NCI-H2081 (cell line): ENCODE data around the gene ZBTB33.

ENCODE experiments used
- DNase-seq, 2 experiments: peaks; one replicate each; lab custom pipeline; 2025; lab: John Stamatoyannopoulos, UW

ZBTB33 gene, protein sequence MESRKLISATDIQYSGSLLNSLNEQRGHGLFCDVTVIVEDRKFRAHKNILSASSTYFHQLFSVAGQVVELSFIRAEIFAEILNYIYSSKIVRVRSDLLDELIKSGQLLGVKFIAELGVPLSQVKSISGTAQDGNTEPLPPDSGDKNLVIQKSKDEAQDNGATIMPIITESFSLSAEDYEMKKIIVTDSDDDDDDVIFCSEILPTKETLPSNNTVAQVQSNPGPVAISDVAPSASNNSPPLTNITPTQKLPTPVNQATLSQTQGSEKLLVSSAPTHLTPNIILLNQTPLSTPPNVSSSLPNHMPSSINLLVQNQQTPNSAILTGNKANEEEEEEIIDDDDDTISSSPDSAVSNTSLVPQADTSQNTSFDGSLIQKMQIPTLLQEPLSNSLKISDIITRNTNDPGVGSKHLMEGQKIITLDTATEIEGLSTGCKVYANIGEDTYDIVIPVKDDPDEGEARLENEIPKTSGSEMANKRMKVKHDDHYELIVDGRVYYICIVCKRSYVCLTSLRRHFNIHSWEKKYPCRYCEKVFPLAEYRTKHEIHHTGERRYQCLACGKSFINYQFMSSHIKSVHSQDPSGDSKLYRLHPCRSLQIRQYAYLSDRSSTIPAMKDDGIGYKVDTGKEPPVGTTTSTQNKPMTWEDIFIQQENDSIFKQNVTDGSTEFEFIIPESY

DNA sequence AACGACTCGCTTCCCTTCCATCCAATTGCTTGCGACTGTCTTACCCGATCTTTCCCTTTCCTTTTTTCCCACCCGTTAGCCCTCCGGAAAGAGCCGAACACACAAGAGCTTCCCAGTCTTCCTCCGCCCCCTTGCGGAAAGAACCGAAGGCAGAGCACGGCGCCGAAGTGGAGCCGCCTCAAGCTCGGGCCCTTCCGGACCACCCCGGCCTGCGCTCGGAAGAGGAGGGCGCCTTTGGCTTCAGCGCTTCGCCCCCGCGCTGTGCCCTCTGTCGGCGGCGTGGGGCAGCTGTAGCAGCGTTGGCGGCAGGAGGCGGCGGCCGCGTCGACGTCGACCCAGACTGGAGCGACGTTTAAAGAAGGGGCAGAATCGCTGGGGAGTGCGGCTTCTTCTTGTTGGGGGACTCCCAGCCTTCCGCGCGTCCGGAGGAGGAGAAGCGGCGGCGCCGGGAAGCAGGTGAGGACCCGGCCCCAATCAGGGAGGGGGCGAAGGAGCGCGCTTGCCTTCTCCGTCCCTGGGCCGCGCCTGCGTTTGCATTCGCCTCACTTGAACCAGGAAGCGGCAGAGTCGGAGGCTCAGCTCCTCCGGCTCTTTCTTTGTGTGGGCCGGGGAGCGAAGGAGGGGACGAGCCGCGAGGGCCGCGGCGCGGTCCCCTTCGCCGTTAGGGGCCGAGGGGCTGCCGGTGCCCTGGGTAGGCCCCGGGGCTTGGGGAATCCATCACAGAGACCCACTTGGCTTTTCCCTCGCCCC lies at the start of gene ZBTB33:
TSS of gene ZBTB33 (plus strand) at position 291 of the 750 bp plus-strand sequence. CDS start 2,604 bp downstream, outside the sequence.
- DNase-seq, result peak; percentile 96 to 97

DNA sequence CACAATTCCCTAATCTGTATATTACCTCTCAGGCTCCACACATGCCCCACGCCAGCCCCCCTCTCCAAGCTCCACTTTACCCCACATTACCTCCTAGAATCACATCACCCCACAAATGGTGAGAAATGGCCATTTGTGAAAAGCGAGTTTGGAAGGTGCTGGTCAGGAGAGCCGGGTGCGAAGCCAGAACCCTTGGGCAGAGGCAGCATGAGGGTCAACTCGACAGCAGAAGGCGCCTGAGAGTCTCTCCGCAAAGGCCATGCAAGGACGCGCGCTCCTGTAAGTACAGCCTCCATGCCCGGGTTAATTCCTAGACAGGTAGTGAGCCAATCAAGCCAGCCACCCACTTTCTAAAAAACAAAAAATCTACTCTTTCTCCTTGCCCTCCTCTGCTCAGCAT lies 49.8 kb upstream of the ZBTB33 start:
- no peak for DNase-seq

DNA sequence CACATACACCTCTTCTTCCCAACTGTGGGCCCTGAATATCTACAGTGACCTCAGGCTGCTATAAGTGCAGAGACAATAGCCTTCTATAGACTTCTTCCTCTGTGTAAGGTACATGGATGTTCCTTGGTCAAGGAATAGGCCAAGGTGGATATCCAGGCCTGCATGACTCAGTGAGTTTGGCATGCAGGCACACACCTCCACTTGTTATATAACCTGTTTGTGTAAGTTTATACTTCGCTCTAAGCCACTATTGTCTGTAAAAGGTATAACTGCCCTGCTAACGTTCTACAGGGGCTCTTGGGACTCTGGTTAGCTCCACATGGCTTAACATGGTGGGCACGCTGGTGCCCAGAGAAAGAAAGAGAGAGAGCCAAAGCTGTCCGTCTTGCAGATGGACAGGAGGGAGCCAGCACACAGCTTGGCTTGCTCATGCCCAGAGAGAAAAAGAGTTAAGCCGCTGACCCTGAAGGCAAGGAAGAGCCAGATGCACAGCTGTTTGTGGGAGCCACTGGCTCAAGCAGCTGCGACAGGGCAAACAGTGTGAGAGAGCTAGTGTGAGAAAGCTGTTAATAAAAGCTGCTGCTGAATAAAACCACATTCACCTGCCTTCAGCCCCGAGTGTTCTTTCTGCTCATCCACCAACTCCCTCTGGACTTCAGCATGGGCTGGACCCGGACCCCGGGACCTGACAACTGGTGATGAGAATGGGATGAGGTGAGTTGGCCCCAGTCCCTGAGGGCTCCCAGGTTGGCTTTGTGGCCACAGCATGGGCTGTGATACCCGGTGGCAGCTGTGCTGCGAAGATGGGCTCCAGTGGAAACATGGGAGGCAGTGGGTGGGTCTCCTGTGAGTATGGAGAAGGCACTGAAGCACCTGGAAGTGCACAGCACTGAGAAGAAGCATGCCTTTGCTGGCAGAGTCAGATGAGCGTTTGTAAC lies 44.5 kb upstream of the ZBTB33 start:
- DNase-seq, result no peak

DNA sequence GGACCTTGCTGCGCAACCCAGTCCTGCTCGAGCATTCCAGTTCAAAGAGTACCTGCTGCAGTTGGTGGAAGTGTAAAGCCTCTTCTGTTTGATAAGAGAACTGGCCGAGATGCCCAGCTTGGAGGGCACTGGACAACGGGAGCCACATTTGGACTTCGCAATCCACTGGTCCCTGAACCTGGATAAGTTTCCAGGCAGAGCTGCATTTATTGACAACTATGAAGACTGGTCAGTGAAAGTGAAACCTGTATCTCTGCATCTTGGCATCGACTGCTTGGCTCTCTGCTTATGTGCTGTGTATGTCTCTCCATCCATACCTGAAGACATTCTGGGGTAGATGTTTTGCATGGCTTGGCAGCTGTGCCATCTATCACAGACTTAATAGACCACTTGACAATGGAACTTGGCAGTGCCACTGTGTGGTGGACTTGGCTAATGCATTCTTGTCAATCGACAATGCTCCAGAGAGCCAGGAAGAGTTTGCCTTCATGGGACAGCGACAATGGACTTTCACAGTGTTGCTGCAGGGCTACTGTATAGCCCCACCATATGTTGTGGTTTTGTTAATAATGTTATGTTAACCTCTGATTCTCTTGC lies 43.5 kb upstream of the ZBTB33 start:
- DNase-seq, result peak in 1 of 2 experiments; percentile 22

DNA sequence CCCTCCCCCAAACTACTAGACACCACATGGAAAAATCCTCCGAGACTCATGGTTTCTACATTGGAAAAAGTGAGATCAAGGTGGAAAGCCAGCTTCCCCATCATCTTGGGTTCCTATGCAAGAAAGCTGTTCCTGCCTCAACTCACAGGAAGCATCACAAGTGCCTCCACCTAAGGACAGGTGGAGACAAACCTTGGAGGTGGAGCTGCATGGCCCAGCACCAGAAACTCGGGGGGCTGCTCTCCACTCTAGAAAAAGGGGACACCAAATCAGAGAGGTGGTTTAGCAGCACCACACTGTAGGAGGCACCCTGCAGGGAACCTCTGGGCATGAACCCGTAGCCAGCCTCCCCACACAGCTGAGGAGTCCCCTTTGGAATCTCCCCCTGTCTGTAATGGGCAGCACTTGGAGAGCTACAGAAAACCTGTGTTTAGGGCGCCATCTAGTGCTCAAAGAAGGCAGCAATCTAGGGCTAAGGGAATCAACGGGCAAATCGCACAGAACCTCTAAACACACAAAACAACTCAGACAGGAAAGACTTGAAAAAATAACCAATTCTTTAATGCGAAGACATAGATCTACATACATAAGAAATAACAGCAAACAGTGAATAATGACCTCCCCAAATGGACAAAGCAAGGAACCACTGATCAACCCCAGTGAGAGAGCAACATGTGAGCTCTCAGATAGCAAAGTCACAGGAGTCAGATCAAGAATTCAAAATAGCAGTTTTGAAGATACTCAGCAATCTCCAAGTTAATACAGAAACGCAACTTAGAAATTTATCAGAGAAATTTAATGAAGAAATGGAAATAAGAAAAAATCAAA lies 37.0 kb upstream of the ZBTB33 start:
- DNase-seq, result peak; percentile 70 to 75

DNA sequence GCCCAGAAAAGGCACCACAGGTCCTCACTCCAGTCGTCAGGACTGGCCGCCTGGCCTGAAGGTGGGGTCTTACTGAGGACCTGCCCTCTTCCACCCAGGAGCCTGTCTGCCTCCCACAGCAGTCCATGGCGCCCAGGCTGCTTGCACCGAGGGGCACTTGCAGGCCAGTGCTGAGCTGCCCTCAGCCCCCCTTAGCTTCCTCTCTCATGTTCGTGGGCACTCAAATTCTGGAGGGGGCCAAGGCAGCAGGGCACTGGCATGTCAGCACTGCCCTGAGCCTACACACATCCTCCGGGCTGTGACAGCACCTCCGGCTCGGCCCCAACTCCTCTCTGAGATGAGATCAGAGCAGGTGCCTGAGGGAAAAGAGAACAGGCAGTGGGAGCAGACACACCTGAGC lies 27.2 kb upstream of the ZBTB33 start:
- DNase-seq, result no peak

DNA sequence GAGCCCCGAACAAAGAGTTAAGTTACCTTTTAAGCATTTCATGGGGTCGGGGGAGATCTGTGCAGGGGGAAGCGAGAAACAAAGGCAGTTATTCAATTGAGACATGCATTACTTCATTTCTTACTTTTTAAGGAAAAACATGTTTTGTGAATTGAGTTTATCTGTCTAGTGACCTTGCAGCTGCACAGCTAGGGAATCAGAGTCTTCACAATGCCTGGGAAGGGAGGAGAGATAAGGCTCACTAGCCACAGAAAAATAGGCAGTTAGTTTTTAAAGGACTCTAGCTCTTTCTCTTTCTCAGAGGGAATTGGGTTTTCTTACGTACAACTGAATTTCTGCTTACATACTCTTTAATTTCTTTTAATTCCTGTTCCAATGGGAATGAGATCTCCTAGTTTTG lies 26.2 kb upstream of the ZBTB33 start:
- no peak for DNase-seq

DNA sequence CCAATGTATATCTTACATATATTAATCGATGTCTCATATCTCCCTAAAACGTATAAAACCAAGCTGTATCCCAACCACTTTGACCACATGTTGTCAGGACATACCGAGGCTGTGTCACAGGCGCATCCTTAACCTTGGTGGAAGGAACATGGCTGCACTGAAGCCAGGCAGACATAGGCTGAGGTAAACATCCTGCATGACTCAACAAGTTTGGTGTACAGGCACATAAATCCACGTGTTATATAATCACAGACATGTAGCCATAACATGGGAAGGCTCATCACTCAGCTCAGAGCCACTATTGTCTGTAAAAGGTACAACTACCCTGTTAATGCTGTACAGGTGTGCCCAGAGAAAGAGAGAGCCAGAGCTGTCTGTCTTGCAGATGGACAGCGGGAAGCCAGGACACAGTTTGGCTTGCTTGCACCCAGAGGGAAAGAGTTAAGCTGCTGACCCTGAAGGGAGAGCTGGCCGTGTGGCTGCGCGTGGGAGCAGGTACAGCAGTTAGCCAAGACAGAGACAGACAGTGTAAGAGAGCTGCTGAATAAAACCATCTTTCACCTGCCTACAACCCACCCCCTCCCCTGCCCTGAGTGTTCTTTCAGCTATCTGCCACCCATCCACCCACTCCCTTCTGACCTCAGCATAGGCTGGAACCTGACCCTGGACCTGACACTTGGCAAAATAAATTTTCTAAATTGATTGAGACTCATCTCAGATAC lies 22.3 kb upstream of the ZBTB33 start:
- DNase-seq, result no peak

DNA sequence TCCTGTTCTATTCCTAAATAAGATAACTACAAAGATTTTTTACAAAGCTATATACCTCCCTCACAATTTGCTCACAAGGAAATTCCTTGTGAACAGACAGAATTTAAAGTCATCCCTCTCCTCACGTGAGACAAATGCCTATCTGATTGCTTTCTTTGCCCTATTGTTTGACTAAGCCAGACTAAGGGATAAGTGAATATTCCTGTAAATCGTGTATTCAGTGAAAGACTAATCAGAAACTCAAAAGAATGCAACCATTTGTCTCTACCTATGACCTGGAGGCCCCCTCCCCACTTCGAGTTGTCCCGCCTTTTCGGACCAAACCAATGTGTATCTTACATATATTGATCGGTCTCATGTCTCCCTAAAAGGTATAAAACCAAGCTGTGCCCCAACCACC lies 15.3 kb upstream of the ZBTB33 start:
- DNase-seq, result no peak

DNA sequence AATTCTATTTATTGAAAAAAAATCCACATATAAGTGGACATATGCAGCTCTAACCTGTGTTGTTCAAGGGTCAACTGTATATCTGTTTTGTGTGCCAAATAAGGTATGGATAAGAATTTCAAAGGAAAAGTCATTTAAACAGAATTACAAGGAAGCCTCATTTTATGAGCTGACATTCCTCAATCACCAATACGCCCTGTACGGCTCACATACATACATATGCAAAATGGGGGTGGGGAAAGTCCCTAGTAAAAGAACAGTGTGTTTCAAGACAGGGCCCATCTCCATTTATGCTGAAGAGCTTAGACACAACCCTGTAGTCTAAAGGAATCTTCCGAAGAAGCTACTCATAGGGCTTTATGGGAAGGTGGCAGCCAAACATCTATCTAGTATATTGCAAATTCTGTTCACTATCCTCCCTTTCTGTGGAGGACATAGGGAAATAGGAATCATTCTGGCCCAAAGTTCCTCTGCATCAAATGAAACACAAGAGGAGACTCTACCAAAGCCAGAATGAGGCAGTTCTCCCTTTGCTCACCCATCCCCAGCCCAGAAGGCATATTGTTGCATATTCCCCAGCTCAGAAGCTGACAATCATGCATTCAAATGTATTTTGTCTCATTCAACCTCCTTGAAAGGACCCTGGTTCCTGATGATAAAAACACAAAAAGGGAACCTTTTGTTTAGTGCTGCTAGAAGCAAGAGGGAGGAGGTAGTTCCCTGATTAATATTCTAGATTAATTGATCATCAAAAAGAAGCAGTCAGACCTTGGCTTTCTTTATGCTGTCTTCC lies 13.7 kb upstream of the ZBTB33 start:
- DNase-seq, result no peak

DNA sequence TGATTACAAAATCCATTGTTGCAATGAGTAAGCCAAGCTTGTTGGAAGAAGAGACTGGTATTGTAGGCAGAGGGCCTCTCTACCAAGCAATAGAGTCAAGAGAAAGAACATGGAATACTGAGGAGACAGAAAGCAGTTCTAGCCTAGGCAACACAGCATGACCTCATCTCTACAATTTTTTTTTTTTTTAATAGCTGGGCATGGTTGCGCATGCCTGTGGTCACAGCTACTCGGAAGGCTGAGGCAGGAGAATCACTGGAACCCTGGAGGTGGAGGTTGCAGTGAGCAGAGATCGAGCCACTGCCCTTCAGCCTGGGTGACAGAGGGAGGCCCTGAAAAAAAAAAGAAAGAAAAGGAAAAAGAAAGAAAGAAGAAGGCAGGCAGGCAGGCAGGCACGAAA lies 11.7 kb upstream of the ZBTB33 start:
- no peak for DNase-seq

DNA sequence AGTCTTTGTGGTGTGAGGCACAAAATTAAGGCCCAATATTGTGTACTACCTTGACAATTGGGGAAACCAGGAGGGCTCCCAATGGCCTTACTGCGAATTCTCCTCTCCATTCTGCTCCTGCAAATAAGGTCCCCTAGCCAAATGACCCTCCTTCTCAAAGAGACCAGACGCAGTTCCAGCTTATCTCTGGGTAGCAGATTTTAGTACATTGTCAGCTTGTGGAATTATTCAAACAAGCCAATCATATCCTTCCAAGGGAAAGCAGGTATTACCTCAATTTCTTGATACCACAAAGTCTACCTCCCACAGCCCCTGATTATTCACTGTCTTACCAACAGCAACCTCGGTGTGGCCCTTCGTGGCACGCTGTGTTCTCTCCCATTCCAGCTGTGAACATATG lies 7.8 kb upstream of the ZBTB33 start:
- DNase-seq, result no peak

DNA sequence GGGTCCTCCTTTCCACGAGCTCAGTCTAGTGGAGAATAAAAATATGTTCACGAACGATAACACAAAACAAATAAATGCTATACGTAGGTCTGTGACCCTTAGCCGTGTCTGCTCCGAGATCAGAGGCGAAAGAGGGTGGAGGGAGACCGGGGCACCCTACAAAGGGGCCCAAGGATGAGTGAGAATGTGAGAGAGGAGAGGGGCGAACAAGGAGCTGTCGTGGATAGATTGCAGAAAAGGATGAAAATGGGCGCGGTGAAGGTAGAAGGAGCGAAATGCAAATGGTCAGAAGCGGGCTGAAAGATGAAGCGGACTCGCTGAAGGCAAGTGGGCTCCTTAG lies 6.2 kb upstream of the ZBTB33 start:
- DNase-seq, result no peak

DNA sequence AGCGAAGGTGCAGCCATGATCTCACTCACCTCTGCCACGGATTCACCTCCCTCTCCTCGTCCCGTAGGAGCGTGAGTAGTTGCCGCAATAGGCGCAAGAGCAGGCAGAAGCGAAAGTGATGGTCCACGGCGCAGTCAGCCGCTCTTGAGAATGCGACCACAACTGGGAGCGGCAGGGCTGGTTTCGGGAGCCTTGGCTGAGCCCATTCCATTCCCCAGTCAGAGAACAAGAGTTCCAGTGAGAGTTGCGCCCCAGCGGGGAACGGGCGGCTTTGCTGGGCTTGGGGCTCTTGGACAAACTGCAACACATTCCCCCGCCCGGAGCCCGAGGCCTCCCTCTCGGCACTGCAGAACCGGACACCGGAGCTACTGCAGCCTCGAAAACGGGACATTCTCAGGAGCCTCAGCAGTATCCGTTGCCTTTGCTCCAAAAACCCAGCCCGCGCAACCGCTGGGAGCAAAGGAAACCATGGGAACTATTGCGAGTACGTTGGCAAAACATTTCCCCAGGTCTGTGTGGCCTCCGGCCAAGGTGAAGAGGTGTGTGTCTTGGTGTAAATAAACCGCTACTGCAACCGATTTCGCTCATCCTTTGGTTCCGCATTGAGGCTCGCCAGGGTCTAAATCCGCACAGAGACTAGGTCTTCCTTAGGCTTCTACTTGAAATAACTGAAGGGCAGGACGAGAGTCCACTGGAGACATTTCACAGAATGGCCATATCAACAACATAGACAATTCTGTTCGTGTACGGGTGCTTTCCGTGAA lies 5.7 kb upstream of the ZBTB33 start:
- DNase-seq, result peak; percentile 83 to 93

DNA sequence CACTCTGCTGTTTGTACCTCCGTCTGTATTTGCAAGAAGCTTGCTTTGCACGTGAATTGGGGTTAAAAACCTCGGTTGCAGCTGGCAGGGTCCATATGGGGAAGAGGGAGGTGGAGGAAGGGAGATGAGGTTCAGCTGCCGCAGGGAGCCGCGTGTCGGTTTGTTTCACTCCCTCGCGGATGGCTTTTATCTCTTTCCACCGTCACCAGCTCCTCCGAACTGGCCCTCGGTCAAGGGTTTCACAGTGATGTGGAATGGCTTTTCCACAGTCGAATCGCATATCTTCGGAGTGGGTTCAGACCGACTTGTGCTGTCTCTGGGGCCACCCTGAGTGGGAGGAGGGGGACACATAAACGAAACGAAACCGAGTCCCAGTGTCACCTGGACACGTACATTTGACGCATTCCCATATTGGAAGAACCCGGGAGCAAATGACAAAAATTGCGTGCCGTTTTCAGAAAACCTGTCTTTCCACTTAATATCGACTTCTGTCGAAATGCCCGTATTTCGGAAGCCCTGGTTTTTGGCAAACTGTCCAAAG lies 929 bp downstream of the ZBTB33 start:
- peak; percentile 43 to 55 for DNase-seq

DNA sequence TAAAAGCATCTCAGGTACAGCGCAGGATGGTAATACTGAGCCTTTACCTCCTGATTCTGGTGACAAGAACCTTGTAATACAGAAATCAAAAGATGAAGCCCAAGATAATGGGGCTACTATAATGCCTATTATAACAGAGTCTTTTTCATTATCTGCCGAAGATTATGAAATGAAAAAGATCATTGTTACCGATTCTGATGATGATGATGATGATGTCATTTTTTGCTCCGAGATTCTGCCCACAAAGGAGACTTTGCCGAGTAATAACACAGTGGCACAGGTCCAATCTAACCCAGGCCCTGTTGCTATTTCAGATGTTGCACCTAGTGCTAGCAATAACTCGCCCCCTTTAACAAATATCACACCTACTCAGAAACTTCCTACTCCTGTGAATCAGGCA lies 3.2 kb downstream of the ZBTB33 start:
- no peak for DNase-seq

DNA sequence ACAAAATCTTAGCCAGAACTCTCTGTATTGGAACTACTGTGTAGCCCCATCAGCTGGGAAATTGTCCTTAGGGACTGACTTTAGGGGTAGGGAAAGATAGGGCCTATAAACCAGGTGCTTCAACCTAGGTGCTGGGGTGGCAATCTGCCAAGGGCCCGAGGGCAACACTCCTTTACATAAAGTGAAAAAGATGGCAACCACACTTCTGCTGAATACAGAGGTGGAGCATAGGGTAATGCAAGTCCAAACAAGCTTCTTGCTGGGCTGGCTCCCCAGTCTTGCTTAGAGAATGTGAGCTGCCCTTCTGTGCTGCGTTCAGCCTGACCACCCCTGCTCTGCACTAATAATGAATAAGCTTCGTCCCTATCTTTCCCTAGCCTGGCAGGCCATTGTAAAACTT lies 9.8 kb downstream of the ZBTB33 start:
- DNase-seq, result peak in 1 of 2 experiments; percentile 52
